ENCODE measurements around the gene EXOC6.
"Not testable (repeated sequence)": the region's sequence is repeated elsewhere in the genome, so short reads cannot be mapped to it uniquely, and the experiment has no call there.

The EXOC6 gene

DNA sequence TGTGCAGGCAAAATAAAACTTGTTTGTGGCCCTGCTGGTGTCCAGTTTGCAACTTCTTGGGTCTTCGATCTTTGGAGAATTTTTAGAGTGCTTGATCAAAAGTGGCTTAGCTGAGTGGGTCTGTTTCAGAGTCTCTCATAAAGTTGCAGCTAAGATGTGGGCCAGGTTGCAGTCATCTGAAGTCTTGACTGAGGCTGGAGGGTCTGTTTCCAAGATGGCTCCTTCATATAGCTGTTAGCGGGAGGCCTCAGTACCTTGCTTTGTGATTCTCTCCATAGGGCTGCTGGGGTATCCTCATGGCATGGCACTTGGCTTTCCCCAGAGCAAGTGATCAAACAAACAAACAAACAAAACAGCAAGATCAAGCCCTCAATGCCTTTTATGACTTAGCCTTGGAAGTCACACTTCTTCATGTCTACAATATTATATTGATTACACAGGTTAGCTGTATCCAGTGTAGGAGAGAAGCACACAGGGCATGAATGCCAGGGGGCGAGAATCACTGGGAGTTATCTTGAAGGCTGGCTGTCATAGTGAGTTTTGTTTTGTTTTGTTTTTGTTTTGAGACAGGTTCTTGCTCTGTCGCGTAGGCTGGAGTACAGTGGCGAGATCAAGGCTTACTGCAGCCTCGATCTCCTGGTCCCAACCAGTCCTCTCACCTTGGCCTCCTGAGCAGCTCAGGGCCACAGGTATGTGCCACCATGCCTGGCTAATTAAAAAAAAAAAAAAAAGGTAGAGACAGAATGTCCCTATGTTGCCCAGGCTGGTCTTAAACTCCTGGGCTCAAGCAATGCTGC, 235.6 kb downstream of the EXOC6 start:
- DNase-seq, result no peak

DNA sequence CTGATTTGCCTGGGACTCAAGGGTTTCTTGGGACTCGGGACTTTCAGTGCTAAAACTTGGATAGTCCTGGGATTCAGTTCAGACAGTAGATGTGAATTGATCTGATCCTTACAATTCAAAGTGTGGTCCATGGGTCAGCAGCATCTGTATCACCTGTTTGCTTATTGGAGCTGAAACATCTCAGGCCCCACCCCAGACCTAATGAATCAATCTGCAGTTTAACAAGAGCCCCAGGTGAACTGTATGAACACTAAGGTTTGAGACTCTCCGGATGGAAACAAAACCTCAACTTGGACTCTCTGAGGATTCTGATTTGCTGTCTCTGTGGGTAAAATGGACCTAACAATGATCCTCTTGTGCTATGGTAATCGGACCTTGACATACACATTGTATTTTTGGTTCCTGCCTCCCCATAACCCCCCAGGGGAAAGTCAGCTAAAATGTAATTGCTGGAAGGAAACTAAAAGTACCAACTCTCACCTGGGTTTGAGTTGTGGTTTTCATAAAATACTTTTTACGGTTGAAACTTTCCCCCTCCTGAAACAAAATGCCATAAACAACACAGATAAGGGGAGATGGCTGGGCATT, 237.0 kb downstream of the EXOC6 start:
- no peak for DNase-seq

DNA sequence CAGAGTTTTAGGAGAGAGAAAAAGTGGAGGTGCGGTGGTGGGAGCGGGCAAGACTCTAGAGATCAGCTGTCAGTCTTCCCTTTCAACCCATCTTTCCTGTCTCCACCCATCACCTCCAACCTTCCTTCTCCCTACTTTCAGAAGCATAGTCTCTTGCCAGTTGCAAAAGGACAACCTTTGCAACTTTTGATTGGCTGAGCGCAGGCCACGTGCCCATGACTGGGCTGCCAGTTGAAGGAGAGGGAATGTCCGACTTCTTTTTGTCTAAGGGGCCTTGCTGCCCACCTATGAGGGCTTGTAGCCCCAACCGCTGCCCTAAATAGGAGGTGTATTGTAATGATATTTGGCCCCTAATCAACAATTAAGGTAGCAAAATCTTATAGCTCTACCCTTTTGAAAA, 238.0 kb downstream of the EXOC6 start:
- DNase-seq, result no peak

DNA sequence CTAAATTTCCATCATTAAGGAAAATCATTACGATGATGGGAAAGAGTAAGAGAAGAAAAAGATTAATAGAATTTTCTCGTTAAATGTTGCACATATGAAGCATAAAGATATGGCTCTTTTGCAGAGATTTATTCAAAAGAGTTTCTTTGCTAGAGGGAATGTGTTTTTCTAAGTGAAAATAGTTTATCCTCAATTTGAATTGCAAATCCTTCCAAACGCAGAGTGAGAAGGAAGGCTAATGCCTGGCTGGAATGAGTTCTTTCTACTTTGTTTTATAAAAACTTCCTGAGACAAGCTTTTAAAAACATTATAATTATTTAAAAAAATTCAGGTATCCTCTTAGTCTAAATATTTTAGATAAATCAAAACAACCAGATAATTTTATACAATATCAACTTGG, 239.5 kb downstream of the EXOC6 start:
- no peak for DNase-seq

DNA sequence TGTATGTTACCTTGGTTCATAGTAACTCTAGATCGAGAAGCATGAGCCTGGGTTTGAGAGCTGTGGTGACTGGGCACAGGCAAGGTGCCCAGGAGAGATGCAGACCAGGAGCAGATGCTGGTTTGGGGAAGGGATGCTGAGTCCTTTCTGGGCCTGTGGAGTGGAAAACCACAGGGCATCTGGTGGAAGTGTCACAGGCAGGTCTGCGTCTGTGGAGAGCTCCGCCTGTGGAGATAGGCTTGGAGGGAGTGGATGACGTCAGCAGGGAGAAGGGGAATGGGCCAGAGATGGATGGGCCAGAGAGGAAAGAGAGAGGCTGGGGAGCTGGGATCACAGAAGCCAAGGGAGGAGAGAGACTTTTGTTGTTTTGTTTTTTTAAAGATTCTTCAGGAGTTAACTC, 240.1 kb downstream of the EXOC6 start:
- no peak for DNase-seq

DNA sequence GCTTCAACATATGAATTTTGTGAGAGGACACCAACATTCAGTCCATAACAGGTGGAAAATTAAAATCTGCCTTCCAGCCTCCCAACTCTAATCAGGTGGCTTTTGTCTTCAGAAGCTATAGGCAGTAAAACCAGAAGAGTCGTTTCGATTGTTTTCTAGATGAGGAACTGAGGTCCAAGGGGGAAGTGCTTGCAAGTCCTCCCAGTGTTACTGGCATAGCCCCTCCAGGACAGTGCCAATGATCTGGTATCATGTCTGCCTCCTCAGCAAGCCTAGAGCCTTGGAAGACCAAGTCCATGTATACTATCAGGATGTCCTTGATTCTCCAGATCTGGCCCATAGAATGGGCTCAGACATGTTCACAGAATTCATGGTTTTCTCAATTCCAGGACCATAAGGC, 242.3 kb downstream of the EXOC6 start:
- no peak for DNase-seq

DNA sequence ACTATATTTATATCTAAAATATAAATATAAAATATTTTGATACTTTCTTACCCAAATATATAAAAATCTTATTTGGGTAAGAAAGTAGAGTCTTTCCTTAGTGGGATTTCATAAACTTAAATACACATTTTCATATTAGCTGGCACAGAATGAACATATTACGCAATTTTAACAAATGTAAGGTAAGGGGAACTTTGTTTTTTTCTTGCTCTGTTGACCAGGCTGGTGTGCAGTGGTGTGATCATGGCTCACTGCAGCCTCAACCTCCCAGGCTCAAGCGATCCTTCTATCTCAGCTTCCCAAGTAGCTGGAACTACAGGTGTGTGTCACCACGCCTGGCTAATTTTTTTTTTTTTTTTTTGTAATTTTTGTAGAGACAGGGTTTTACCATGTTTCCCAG, 243.6 kb downstream of the EXOC6 start:
- no peak for DNase-seq

DNA sequence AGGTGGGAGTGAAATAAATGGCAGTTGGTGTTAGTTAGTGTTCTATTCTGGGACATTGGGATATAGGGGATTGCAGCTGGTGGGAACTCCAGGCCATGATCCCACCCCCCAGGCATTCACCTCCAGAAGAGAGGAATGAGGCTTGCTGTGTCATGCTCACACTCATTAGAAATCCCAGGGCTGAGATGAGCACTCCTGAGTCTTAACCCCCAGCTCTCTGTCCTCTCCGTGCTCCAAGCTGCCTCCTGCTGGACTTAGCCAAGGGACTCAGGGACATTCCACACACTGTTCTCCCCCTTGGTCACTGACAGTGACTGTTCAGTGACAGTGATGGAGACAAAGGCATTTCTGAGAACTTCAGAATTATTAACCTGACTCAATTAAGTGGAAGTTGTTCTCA, 246.9 kb downstream of the EXOC6 start:
- DNase-seq, result no peak

DNA sequence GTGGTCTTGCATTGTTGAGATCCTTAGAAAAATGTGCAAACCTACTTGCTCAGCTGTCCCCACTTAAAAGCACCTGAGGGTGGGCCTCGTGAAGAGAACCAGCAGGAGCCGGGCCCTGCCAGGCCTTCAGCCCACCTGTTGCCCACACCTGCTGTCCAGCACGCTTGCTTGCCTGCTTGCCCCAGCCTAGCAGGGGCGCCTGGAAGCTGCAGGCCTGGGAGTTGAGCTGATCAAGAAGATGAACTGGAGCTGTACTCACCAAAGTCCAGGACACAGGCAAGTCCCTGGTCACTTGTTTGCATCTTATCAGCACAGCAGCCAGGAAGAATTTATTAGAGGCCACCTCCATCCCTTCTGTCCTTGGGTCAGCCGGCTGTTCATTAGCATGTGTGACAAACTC, 248.6 kb downstream of the EXOC6 start:
- no peak for DNase-seq

DNA sequence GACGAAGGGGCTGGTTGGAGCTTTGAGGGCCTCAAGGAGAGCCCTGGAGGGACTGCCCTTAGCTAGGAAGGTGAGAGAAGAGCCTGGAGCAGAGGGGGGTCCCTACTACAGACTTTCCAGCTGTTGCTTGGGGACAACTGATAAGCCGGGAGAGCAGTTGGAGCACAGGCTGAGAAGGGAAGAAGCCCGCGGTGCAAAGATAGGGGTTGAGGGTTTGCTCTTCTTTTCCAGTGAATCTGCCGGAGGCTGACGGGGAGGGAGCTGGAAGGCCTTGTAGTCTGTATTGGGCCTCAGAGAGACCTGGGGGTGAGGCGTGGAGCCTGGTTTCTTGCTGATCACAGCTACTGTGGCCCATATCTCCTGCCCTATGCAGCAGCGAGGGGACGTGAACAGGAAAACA, 249.1 kb downstream of the EXOC6 start:
- no peak for DNase-seq

DNA sequence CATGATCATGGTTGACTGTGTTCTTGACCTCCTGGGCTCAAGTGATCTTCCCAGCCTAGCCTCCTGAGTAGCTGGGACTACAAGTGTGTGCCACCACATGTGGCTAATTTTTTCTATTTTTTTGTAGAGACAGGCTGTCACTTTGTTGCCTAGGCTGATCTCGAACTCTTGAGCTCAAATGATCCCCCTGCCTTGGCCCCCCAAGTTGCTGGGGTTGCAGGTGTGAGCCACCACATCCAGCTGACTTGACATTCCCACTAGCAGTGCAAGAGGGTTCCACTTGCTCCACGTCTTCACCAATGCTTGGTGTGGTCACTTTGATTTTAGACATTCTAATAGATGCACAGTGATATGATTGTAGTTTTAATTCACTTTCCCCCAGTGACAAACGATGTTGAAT, 250.5 kb downstream of the EXOC6 start:
- no peak for DNase-seq

DNA sequence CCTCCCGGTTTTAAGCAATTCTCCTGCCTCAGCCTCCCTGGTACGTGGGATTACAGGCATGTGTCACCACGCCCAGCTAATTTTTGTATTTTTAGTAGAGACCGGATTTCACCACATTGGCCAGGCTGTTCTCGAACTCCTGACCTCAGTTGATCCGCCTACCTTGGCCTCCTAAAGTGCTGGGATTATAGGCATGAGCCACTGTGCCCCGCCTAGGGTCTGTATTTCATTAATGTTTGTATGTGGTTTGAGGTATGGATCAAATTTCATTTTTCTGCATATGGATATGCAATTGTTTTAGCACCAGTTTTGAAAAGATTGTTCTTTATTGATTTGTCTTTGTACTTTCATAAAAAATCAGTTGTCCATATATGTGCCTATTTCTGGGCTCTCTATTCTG, 251.3 kb downstream of the EXOC6 start:
- no peak for DNase-seq

DNA sequence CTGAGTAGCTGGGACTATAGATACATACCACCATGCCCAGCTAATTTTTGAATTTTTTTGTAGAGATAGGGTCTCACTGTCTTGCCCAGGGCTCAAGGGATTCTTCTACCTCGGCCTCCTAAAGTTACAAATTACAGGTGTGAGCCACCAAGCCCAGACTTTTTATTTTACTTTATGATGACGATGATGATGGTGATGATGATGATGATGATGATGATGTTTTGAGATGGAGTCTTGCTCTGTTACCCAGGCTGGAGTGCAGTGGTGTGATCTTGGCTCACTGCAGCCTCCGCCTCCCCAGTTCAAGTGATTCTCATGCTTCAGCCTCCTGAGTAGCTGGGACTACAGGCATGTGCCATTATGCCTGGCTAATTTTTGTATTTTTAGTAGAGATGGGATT, 252.8 kb downstream of the EXOC6 start:
- DNase-seq, result not testable (repeated sequence)

DNA sequence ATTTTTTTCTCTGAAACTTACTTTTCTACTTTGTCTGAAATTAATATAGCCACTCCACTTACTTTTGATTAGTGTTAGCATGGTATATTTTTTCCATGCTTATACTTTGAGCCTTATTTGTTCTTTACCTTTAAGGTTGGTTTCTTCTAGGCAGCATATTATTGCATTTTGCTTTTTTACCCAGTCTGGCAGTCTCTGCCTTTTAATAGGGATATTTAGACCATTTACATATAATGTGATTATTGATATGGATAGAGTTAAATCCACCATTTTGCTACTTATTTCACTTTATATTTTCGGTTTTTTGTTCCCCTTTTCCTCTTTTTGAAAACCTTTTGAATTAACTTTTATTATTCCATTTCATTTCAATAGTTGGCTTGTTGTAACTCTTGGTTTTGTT, 255.6 kb downstream of the EXOC6 start:
- no peak for DNase-seq

DNA sequence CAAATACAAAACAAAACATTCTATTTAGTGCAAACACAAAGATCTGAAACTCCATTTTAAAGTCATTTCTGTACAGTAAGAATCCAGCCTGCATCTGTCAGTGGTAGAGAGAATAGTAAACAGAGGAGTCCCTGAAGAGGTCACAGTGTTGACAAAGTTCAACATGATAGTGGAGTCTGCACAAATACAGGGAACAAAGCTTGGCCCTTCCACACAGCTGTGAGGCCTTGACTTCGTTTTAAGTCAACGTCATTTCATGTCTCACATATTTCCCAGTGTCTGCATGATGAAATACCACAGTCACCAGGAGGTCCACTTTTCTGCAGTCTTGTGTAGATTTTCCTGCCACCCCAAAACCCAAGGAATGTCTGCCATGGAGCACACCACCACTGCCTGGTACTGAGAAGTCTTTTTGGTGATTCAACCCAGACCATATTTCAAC, 258.3 kb downstream of the EXOC6 start:
- DNase-seq, result no peak

Data from Kasumi-1 (cell line).